CD4-positive, CD25-positive, alpha-beta regulatory T cell (primary cell): ENCODE results near the gene GALNT12. TPM values are rescaled to one million over a fixed set of nuclear protein-coding genes. Genes with fewer than 3 reads are reported as not detected.

Experiments used
- ATAC-seq, 2 donors: fragments of 150-1000 bp; cut with Tn5 transposase; one replicate each; pipeline ENCODE4 v1.10.0; 2021; ENCODE audit warnings: low read depth in 2 of 2, moderate number of reproducible peaks in 2 of 2, moderate library complexity in 1 of 2
- DNase-seq, 3 donors: peaks; one replicate each; pipeline versions ENCODE4 v3.0.0 to v3.0.0-alpha.2; 2012 to 2022; ENCODE audit warnings: mixed read lengths in 1 of 3
- H3K27ac ChIP-seq: one replicate; pipeline ENCODE4 v1.7.0; 2013; ENCODE audit warnings: mild to moderate bottlenecking, low read length; ENCODE audit not compliant: insufficient read depth, poor library complexity, severe bottlenecking
- H3K27me3 ChIP-seq: one replicate; pipeline ENCODE4 v1.7.0; 2013; ENCODE audit warnings: low read length; ENCODE audit not compliant: control insufficient read depth, insufficient read depth
- H3K36me3 ChIP-seq: one replicate; pipeline ENCODE4 v1.7.0; 2013; ENCODE audit warnings: mild to moderate bottlenecking, low read length, moderate library complexity; ENCODE audit not compliant: control insufficient read depth, insufficient read depth
- H3K4me1 ChIP-seq: 2 replicates; pipeline ENCODE4 v1.7.0; 2013; ENCODE audit warnings: mild to moderate bottlenecking, low read length; ENCODE audit not compliant: insufficient read depth, control insufficient read depth, poor library complexity, severe bottlenecking
- H3K4me3 ChIP-seq: one replicate; pipeline ENCODE4 v1.7.0; 2013; ENCODE audit warnings: low read depth, mild to moderate bottlenecking, low read length, moderate library complexity
- H3K9me3 ChIP-seq, 2 experiments: 1 replicate in 1 of 2; 2 replicates in 1 of 2; pipeline ENCODE4 v1.7.0; 2013; ENCODE audit warnings: low read length in 2 of 2, mild to moderate bottlenecking in 1 of 2, moderate library complexity in 1 of 2; ENCODE audit not compliant: control insufficient read depth in 2 of 2
- H3K27ac Mint-ChIP-seq, 3 donors: one replicate each; pipeline ENCODE4 v1.8.0; 2020 to 2022; ENCODE audit warnings: mild to moderate bottlenecking in 3 of 3, mixed read lengths in 3 of 3, moderate library complexity in 2 of 3
- H3K27me3 Mint-ChIP-seq: one replicate; pipeline ENCODE4 v1.8.0; 2022; ENCODE audit warnings: mild to moderate bottlenecking, mixed read lengths
- H3K36me3 Mint-ChIP-seq: one replicate; pipeline ENCODE4 v1.8.0; 2020; ENCODE audit warnings: mixed read lengths
- H3K4me1 Mint-ChIP-seq, 4 donors: one replicate each; pipeline ENCODE4 v1.8.0; 2020 to 2022; ENCODE audit warnings: mixed read lengths in 4 of 4, mild to moderate bottlenecking in 1 of 4
- H3K4me3 Mint-ChIP-seq, 4 donors: one replicate each; pipeline ENCODE4 v1.8.0; 2020 to 2022; ENCODE audit warnings: mild to moderate bottlenecking in 4 of 4, mixed read lengths in 4 of 4, moderate library complexity in 3 of 4
- H3K9me3 Mint-ChIP-seq, 7 donors: one replicate each; pipeline ENCODE4 v1.8.0; 2020 to 2022; ENCODE audit warnings: mixed read lengths in 7 of 7, mild to moderate bottlenecking in 3 of 7, moderate library complexity in 2 of 7
- polyA plus RNA-seq, 4 donors: library from polyadenylated mRNA; unstranded; fragments of 300-500 nt; fragmentation: Illumina TruSeq; gene quantifications; one replicate each; pipeline ENCODE4 v1.2.3, GENCODE V29; 2021
- total RNA-seq: library from RNA; stranded (reverse); gene quantifications from one replicate; pipeline ENCODE4 v1.2.3, GENCODE V29; 2022

The GALNT12 gene
- total and polyA plus RNA-seq, 5 donors from 2014 or later, result 1.4 to 4.7 (median 2.0) TPM

DNA sequence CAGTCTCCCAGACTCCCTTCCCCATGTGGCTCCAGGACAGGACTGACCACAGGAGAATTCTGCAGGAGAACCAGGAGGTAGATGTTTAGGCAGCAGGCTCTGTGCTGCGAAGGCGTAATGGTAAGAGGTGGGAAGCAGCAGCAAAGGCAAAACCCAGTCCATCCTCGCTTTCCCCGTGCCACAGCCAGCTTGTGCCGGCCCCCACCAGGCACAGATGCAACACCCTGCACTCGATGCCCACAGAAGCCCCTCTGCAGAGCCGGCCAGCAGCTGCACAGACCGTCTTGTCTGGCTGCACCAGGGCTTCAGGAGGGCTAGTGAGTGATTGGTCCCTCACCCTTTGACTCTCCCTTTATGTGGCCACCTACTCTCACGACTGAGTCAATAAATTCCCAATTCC is 39.1 kb upstream of the GALNT12 start:
- peaks cover 14% of the 10 kb centered on the region for H3K36me3 ChIP-seq
- H3K9me3 Mint-ChIP-seq, result peaks cover 0 to 7% (median 2%) of the 10 kb centered on the region in 7 donors
- H3K36me3 Mint-ChIP-seq, result peaks cover 55% of the 10 kb centered on the region
- no peak overlapping the region for H3K4me3 Mint-ChIP-seq
- no peaks in the 10 kb centered on the region for H3K9me3 ChIP-seq
- no peak overlapping the region for H3K27ac Mint-ChIP-seq
- DNase-seq, result no peak
- no peaks in the 10 kb centered on the region for H3K4me1 Mint-ChIP-seq
- H3K27me3 Mint-ChIP-seq, result no peaks in the 10 kb centered on the region
- no peak overlapping the region for H3K27ac ChIP-seq
- ATAC-seq, result no peak
- H3K4me3 ChIP-seq, result no peak overlapping the region
- no peaks in the 10 kb centered on the region for H3K27me3 ChIP-seq
- H3K4me1 ChIP-seq, result no peaks in the 10 kb centered on the region

DNA sequence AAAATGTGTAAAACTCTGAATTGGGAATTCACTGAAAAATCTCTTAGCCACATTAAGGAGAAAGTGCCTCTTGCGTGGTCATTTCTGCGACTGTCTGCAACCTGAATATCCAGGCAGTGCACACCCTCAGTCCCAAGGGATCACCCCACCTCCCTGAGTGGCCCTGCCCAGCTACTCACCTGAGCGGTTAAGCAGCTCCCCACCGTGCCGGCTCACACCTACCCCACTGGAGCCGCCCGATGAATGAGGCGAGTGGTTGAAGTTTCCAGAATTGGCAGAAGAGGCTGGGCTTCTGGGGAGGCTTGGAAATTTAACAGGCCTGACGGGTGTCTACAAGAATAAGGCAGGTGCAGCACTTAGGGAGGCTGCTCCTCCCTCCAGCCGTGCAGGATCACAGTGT is 36.8 kb upstream of the GALNT12 start:
- H3K4me3 ChIP-seq, result no peak overlapping the region
- ATAC-seq, result no peak

DNA sequence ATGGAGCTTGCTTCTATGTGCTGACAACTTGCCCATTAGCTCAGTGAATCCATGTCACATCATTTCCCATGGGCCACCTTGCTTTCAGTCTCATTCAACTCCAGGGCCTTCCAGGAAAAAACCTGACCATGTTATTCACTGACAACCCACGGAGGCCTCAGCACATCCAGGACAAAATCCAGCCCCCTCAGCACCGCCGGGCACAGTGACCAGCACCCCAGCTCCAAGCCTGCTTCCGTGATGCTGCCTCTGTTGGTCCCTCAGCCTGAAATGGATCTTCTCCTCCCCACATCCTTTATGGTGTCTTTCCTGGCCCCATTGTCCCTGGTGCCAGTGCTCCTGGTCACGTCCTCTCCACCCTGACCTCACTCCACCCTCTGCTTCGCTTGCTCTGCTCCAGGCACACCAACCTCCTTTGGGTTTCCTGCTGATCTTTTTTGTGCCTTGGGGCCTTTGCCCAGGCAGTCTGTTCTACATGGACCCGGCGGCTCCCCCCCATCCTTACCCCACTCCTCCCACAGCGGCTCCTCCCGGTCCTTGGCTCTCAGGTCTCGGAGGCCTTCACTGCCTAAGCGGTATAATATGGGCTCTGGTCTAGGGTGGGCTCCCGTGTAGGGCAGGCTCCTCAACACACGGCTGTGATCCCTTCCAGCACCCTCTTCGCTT is 36.1 kb upstream of the GALNT12 start:
- peaks cover 15% of the 10 kb centered on the region for H3K36me3 ChIP-seq
- no peaks in the 10 kb centered on the region for H3K27me3 ChIP-seq
- no peaks in the 10 kb centered on the region for H3K4me1 ChIP-seq
- H3K36me3 Mint-ChIP-seq, result peaks cover 51% of the 10 kb centered on the region
- no peaks in the 10 kb centered on the region for H3K9me3 ChIP-seq
- DNase-seq (no peak), ATAC-seq (no peak)
- no peaks in the 10 kb centered on the region for H3K27me3 Mint-ChIP-seq
- H3K27ac ChIP-seq, result no peak overlapping the region
- no peak overlapping the region for H3K4me3 Mint-ChIP-seq
- H3K4me3 ChIP-seq, result no peak overlapping the region
- no peaks in the 10 kb centered on the region for H3K9me3 Mint-ChIP-seq
- H3K4me1 Mint-ChIP-seq, result no peaks in the 10 kb centered on the region
- no peak overlapping the region for H3K27ac Mint-ChIP-seq

More for the DNA sequence above, 36.8 kb upstream of the GALNT12 start:
- no peaks in the 10 kb centered on the region for H3K4me1 ChIP-seq
- no peaks in the 10 kb centered on the region for H3K9me3 ChIP-seq
- no peaks in the 10 kb centered on the region for H3K27me3 Mint-ChIP-seq
- H3K4me1 Mint-ChIP-seq, result no peaks in the 10 kb centered on the region
- H3K27ac Mint-ChIP-seq, result no peak overlapping the region
- H3K27me3 ChIP-seq, result no peaks in the 10 kb centered on the region
- no peak overlapping the region for H3K27ac ChIP-seq
- H3K9me3 Mint-ChIP-seq, result no peaks in the 10 kb centered on the region
- H3K36me3 Mint-ChIP-seq, result peaks cover 51% of the 10 kb centered on the region
- no peak for DNase-seq
- H3K36me3 ChIP-seq, result peaks cover 15% of the 10 kb centered on the region
- no peak overlapping the region for H3K4me3 Mint-ChIP-seq

DNA sequence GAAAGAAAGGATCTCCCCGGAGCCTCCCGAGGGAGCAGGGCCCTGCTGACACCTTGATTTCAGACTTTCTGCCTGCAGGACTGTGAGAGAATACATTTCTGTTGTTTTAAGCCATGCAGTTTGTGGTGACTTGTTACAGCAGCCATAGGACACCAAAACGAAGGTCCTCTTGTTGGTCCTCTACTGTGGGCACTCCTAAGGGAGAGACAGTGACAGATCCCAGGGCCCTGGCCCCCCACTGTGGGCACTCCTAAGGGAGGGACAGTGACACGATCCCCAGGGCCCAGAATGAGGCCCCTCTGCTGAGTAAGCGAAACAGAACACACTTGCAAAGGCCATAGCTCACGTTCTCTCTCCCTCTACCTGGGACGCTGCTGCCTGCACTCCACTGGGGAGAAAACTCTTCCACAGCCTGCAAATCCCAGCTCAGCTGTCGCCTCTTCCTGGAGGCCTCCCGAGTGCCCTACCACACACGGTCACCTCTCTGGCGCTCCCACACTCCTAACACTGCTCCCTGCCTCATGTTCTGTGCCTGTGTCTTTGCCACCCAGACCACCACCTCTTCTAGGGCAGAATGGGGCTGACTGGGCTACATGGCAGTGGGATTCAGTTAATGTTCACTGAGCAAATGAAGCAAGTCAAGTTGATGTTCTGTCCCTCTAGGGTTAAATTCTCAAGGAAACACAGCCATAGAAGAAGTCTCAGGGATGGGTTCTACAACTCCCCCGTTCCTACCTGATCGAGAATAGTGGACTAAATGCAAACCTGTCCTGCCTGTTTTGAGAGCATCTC is 34.9 kb upstream of the GALNT12 start:
- no peaks in the 10 kb centered on the region for H3K9me3 Mint-ChIP-seq
- no peak overlapping the region for H3K27ac Mint-ChIP-seq
- H3K4me3 Mint-ChIP-seq, result no peak overlapping the region
- H3K27me3 Mint-ChIP-seq, result no peaks in the 10 kb centered on the region
- H3K27ac ChIP-seq, result no peak overlapping the region
- H3K4me3 ChIP-seq, result no peak overlapping the region
- ATAC-seq (no peak), DNase-seq (no peak)
- H3K4me1 Mint-ChIP-seq, result no peaks in the 10 kb centered on the region
- H3K36me3 Mint-ChIP-seq, result peaks cover 47% of the 10 kb centered on the region
- peaks cover 15% of the 10 kb centered on the region for H3K36me3 ChIP-seq
- H3K4me1 ChIP-seq, result no peaks in the 10 kb centered on the region
- no peaks in the 10 kb centered on the region for H3K27me3 ChIP-seq
- no peaks in the 10 kb centered on the region for H3K9me3 ChIP-seq

DNA sequence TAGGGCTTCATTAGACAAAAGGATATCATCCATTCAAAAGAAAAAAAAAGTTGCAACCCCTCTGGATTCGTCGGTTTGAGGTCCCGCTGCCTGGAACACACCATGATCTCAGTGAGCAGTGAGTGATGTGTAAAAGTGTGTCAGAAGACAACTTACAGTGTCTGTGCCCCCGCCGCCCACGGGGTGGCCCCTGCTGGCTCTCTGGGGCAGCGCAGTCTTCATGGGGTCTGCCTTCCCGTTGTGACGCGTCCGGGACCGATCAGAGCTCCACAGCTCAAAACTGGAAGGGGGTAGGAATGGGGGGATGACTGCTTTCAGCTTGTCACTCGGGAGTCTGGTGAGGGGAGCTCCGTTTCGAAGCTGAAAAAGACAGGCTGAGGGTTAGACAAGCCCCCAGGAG is 33.7 kb upstream of the GALNT12 start:
- no peaks in the 10 kb centered on the region for H3K27me3 Mint-ChIP-seq
- H3K36me3 ChIP-seq, result peaks cover 15% of the 10 kb centered on the region
- DNase-seq (no peak), ATAC-seq (no peak)
- H3K9me3 Mint-ChIP-seq, result no peaks in the 10 kb centered on the region
- H3K27ac ChIP-seq, result no peak overlapping the region
- H3K27ac Mint-ChIP-seq, result no peak overlapping the region
- H3K4me1 Mint-ChIP-seq, result no peaks in the 10 kb centered on the region
- H3K4me1 ChIP-seq, result no peaks in the 10 kb centered on the region
- H3K9me3 ChIP-seq, result no peaks in the 10 kb centered on the region
- H3K4me3 Mint-ChIP-seq, result no peak overlapping the region
- H3K36me3 Mint-ChIP-seq, result peaks cover 52% of the 10 kb centered on the region
- H3K27me3 ChIP-seq, result no peaks in the 10 kb centered on the region
- H3K4me3 ChIP-seq, result no peak overlapping the region

DNA sequence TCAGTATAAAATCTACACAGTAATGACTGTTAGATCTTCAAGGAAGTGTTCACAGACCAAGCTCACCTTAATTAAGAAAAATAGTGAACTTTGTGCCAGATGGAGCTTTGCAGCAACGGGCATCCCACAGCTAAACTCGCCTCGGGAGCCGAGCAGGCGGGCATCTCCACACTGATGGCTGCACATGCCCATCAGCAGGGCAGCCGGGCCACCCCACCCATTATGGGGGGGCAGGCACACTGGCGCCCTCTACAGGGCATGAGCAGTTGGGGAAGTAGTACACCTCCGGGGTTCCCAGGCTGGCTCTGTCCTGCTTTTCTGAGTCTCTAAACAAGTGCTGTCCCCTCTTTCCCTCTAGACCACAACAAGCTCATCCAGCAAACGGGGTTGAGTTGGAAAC is 32.7 kb upstream of the GALNT12 start:
- Mint-ChIP-seq H3K9me3 (no peaks in the 10 kb centered on the region), H3K36me3 (peaks cover 48% of the 10 kb centered on the region), H3K4me1 (no peaks in the 10 kb centered on the region), H3K4me3 (no peak overlapping the region), H3K27me3 (no peaks in the 10 kb centered on the region), H3K27ac (no peak overlapping the region)
- ATAC-seq (no peak), DNase-seq (peak in 1 of 3 donors; percentile 15)
- no peaks in the 10 kb centered on the region for H3K27me3 ChIP-seq
- no peaks in the 10 kb centered on the region for H3K4me1 ChIP-seq
- peaks cover 15% of the 10 kb centered on the region for H3K36me3 ChIP-seq
- no peak overlapping the region for H3K27ac ChIP-seq
- no peak overlapping the region for H3K4me3 ChIP-seq
- no peaks in the 10 kb centered on the region for H3K9me3 ChIP-seq

DNA sequence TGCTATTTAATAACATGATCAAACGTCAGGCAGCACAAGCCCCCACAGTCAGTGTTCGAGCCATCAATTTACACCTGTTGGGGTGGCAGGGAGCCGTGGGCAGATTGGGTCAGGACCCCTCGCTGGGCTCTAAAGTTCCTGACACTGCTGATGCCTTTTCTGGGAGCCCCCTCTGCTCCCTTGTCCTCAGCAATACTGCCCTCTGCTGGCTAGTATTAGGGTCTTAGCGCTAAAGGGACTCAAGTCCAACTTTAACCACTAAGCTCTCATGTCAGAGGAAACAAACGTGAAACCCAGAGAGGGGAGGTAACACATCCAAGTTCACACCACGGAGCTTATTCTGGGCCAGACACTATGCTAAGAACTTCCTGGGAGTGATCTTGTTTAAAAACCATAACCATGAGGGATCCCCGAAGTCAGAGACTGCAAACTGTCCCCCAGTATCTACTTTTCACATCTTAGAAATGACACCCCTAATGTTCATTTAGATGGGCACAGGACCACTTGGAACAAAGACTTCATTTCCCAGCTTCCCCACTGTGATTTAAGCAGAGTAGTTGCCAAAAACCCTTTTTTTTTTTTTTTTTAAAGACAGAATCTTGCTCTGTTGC is 31.5 kb upstream of the GALNT12 start:
- H3K27me3 Mint-ChIP-seq, result no peaks in the 10 kb centered on the region
- Histone ChIP-seq H3K27ac (no peak overlapping the region), H3K4me3 (no peak overlapping the region), H3K9me3 (no peaks in the 10 kb centered on the region), H3K36me3 (peaks cover 15% of the 10 kb centered on the region), H3K4me1 (no peaks in the 10 kb centered on the region), H3K27me3 (no peaks in the 10 kb centered on the region)
- no peak overlapping the region for H3K4me3 Mint-ChIP-seq
- H3K27ac Mint-ChIP-seq, result no peak overlapping the region
- ATAC-seq (peak in 1 of 2 donors; percentile 34), DNase-seq (peak; percentile 11 to 61 (median 26))
- peaks cover 39% of the 10 kb centered on the region for H3K36me3 Mint-ChIP-seq
- H3K9me3 Mint-ChIP-seq, result no peaks in the 10 kb centered on the region
- H3K4me1 Mint-ChIP-seq, result no peaks in the 10 kb centered on the region
